ENCODE measurements around the gene NSA2.

Gene NSA2

GRCh38 chr5:74761241-74761640 lies 5.8 kb upstream of the NSA2 start:
- CTCF ChIA-PET: interaction anchor here (0.6 to 1.8 kb wide), 9 partner anchors 10 to 158 kb away, joined by 3 to 6 read pairs (median 3); no protein-coding TSS in a partner anchor
- DNase-seq (ENCODE audit: extremely low spot score): no peak
- POLR2A ChIA-PET: no interaction called here
- no peak for TF ChIP-seq CTCF (IDR thresholded peaks at IDR 0.05; ENCODE audit: control extremely low read depth, extremely low read depth, low read depth, missing control alignments)

GRCh38 chr5:74762599-74762998 lies 4.5 kb upstream of the NSA2 start:
- POLR2A ChIA-PET: no interaction called here
- CTCF ChIA-PET: interaction anchor here (1.1 to 3.0 kb wide), 4 partner anchors 11 to 156 kb away, joined by 3 to 18 read pairs (median 4); no protein-coding TSS in a partner anchor
- no peak for TF ChIP-seq CTCF (IDR thresholded peaks at IDR 0.05; ENCODE audit: control extremely low read depth, extremely low read depth, low read depth, missing control alignments)
- no peak for DNase-seq (ENCODE audit: extremely low spot score)

DNA sequence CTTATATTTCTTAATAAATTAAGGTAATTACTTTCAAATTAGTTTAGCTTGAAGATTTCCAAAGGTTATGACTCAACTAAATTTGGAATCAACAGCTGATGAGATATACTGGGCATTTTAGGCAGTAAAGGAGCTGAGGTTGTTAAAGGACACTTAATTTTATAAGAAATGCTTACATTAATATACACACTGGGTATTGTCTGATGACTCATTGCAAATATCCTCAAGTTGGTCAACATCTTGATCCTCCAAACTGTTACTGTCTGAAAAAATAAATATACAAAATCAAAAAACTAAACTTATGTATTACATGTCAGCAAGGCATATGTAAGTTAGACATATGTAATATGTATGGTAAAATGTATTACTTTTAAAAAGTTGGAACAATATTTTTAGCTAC lies 3.5 kb upstream of the NSA2 start:
- no peak for TF ChIP-seq CTCF (IDR thresholded peaks at IDR 0.05; ENCODE audit: control extremely low read depth, extremely low read depth, low read depth, missing control alignments)
- ChIA-PET CTCF (interaction anchor here (1.1 to 3.0 kb wide), 7 partner anchors 8 to 30 kb away, joined by 3 to 18 read pairs (median 4); no protein-coding TSS in a partner anchor), POLR2A (no interaction called here)
- no peak for DNase-seq (ENCODE audit: extremely low spot score)

- ChIA-PET CTCF (interaction anchor here (1.4 to 1.5 kb wide), 2 partner anchors 18 to 30 kb away, joined by 3 to 4 read pairs; no protein-coding TSS in a partner anchor), POLR2A (no interaction called here)
- no peak for DNase-seq (ENCODE audit: extremely low spot score)
- no peak for TF ChIP-seq CTCF (IDR thresholded peaks at IDR 0.05; ENCODE audit: control extremely low read depth, extremely low read depth, low read depth, missing control alignments)
These were observed 1.8 kb upstream of the NSA2 start for GRCh38 chr5:74765201-74765600.

GRCh38 chr5:74765929-74766328 lies 1.1 kb upstream of the NSA2 start:
- TF ChIP-seq CTCF (IDR thresholded peaks at IDR 0.05; ENCODE audit: control extremely low read depth, extremely low read depth, low read depth, missing control alignments): no peak

DNA sequence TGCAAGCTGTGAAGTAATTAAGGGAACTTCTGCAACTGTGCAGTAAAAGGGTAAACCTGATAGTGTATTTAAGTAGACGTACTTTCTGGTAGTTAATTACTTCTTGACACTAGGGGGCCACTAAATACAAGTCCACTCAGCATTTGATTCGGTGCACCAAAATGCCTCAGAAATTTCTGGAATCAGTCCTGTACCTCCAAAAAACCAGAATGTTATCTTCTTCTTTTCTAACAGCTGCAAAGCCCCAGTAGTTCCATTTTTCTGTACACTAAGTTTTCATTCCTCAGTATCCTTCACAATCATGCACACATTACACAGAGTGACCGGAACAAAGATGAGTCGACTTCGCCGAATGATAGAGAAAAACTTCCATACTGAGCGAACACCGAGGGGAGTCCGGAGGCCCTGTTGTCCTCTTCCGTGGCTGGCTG lies 616 bp upstream of the NSA2 start:
- peak; percentile 38 for TF ChIP-seq CTCF (IDR thresholded peaks at IDR 0.05; ENCODE audit: control extremely low read depth, extremely low read depth, low read depth, missing control alignments)
- CTCF ChIA-PET: interaction anchor here (1.0 to 1.8 kb wide), 11 partner anchors 8 to 124 kb away, joined by 3 to 7 read pairs (median 3); no protein-coding TSS in a partner anchor
- DNase-seq (ENCODE audit: extremely low spot score): peak; percentile 72
- POLR2A ChIA-PET: no interaction called here

More at GRCh38 chr5:74765929-74766328, 1.1 kb upstream of the NSA2 start:
- POLR2A ChIA-PET: no interaction called here
- CTCF ChIA-PET: interaction anchor here (1.0 to 1.5 kb wide), 6 partner anchors 16 to 124 kb away, joined by 3 to 4 read pairs (median 3); no protein-coding TSS in a partner anchor
- no peak for DNase-seq (ENCODE audit: extremely low spot score)

All from GM10248 (cell line).